Smooth muscle cell (in vitro differentiated cells): Measurements from ENCODE around the gene R3HDM2. TPM values are rescaled to one million over a fixed set of nuclear protein-coding genes. Genes with fewer than 3 reads are reported as not detected.

Experiments
- DNase-seq: peaks from one replicate; lab custom pipeline; 2025; ENCODE audit not compliant: unreplicated experiment; lab: John Stamatoyannopoulos, UW
- H2AFZ ChIP-seq: fragments of 200-600 bp; sonication (generic); 2 replicates; pipeline ENCODE4 v1.6.0; 2016; ENCODE audit warnings: antibody characterized with exemption, low read depth, mild to moderate bottlenecking
- H3F3A ChIP-seq: fragments of 200-600 bp; sonication (generic); 2 replicates; pipeline ENCODE4 v1.6.0; 2017; ENCODE audit warnings: antibody characterized with exemption, low read depth
- H3K27ac ChIP-seq: fragments of 200-600 bp; sonication (generic); 2 replicates; pipeline ENCODE4 v1.5.1; 2016; ENCODE audit warnings: low read depth, mild to moderate bottlenecking
- H3K27me3 ChIP-seq: fragments of 200-600 bp; sonication (generic); 2 replicates; pipeline ENCODE4 v1.6.1; 2016; ENCODE audit warnings: low read depth, mild to moderate bottlenecking
- H3K36me3 ChIP-seq: fragments of 200-600 bp; sonication (generic); 2 replicates; pipeline ENCODE4 v1.5.1; 2016; ENCODE audit warnings: low read depth
- H3K4me1 ChIP-seq: fragments of 200-600 bp; sonication (generic); 2 replicates; pipeline ENCODE4 v1.5.1; 2016; ENCODE audit warnings: low read depth
- H3K4me2 ChIP-seq: fragments of 200-600 bp; sonication (generic); 2 replicates; pipeline ENCODE4 v1.6.0; 2016; ENCODE audit warnings: mild to moderate bottlenecking
- H3K4me3 ChIP-seq: fragments of 200-600 bp; sonication (generic); 2 replicates; pipeline ENCODE4 v1.5.1; 2016; ENCODE audit warnings: mild to moderate bottlenecking
- H3K79me2 ChIP-seq: fragments of 200-600 bp; sonication (generic); 2 replicates; pipeline ENCODE4 v1.6.0; 2016; ENCODE audit warnings: low read depth, mild to moderate bottlenecking
- H3K9ac ChIP-seq: fragments of 200-600 bp; sonication (generic); 2 replicates; pipeline ENCODE4 v1.6.0; 2016; ENCODE audit warnings: low read depth
- H3K9me3 ChIP-seq: fragments of 200-600 bp; sonication (generic); replicated peaks from 2 replicates; pipeline ENCODE4 v1.5.1; 2016; ENCODE audit warnings: low read depth
- H4K20me1 ChIP-seq: fragments of 200-600 bp; sonication (generic); 2 replicates; pipeline ENCODE4 v1.6.0; 2016; ENCODE audit warnings: low read depth
- CTCF ChIP-seq: fragments of 200-600 bp; sonication (generic); IDR thresholded peaks from 2 replicates; pipeline ENCODE4 v1.5.1; 2017; ENCODE audit warnings: borderline replicate concordance, mild to moderate bottlenecking, antibody characterized with exemption; ENCODE audit not compliant: insufficient read depth, poor library complexity, severe bottlenecking
- WGBS: methylation state at CpG from one replicate; pipeline ENCODE4 v1.1.7; 2016; ENCODE audit warnings: low lambda C conversion rate; 5-methylcytosine and 5-hydroxymethylcytosine counted together
- polyA plus RNA-seq: library from polyadenylated mRNA; unstranded; fragments of >200 nt; fragmentation: Nextera tagmentation; extraction: Ambion mirVana; gene quantifications from 2 replicates; pipeline ENCODE4 v1.2.1, GENCODE V29; 2016
- total RNA-seq: library from RNA; depleted of rRNA; stranded (reverse); fragments of >200 nt; gene quantifications from 2 replicates; pipeline ENCODE4 v1.2.3, GENCODE V29; 2014

Gene R3HDM2
- total and polyA plus RNA-seq, 2 experiments from 2014 or later, result 12.2 to 16.0 TPM

GRCh38 chr12:57473886-57474285, 43.0 kb upstream of the R3HDM2 start:
- Histone ChIP-seq H3K9ac (no peak overlapping the region), H3K27me3 (peaks cover 63% of the 10 kb centered on the region), H3K4me1 (peaks cover 13% of the 10 kb centered on the region), H4K20me1 (no peaks in the 10 kb centered on the region), H3F3A (no peaks in the 10 kb centered on the region), H3K4me3 (no peak overlapping the region), H3K36me3 (no peaks in the 10 kb centered on the region), H3K79me2 (no peaks in the 10 kb centered on the region), H2AFZ (no peak overlapping the region), H3K9me3 (no peaks in the 10 kb centered on the region), H3K27ac (no peak overlapping the region), H3K4me2 (no peak overlapping the region)
- WGBS, result 89% methylated on average over 5 of the region's 5 CpGs
- TF ChIP-seq CTCF, result no peak
- no peak for DNase-seq

- H3K27me3 ChIP-seq, result peaks cover 63% of the 10 kb centered on the region
- peaks cover 13% of the 10 kb centered on the region for H3K4me1 ChIP-seq
- no peaks in the 10 kb centered on the region for H3K79me2 ChIP-seq
These were observed 42.5 kb upstream of the R3HDM2 start for GRCh38 chr12:57473392-57473791.

GRCh38 chr12:57472391-57472790, 41.5 kb upstream of the R3HDM2 start:
- H3K4me2 ChIP-seq, result no peak overlapping the region
- no peak overlapping the region for H2AFZ ChIP-seq
- peaks cover 62% of the 10 kb centered on the region for H3K27me3 ChIP-seq
- DNase-seq, result no peak
- no peaks in the 10 kb centered on the region for H4K20me1 ChIP-seq
- H3K4me1 ChIP-seq, result peaks cover 13% of the 10 kb centered on the region
- H3K4me3 ChIP-seq, result no peak overlapping the region
- no peak overlapping the region for H3K27ac ChIP-seq
- TF ChIP-seq CTCF, result no peak
- H3K9me3 ChIP-seq, result no peaks in the 10 kb centered on the region
- no peak overlapping the region for H3K9ac ChIP-seq
- no peaks in the 10 kb centered on the region for H3F3A ChIP-seq
- no peaks in the 10 kb centered on the region for H3K36me3 ChIP-seq
- WGBS, result 96% methylated on average over 3 of the region's 3 CpGs
- no peaks in the 10 kb centered on the region for H3K79me2 ChIP-seq

More at GRCh38 chr12:57473392-57473791, 42.5 kb upstream of the R3HDM2 start:
- Histone ChIP-seq H3K9me3 (no peaks in the 10 kb centered on the region), H3K27ac (no peak overlapping the region), H3K4me2 (no peak overlapping the region), H2AFZ (no peak overlapping the region), H4K20me1 (no peaks in the 10 kb centered on the region), H3K4me3 (no peak overlapping the region), H3F3A (no peaks in the 10 kb centered on the region), H3K9ac (no peak overlapping the region), H3K36me3 (no peaks in the 10 kb centered on the region)
- TF ChIP-seq CTCF, result no peak
- no peak for DNase-seq
- WGBS, result 86% methylated on average over 3 of the region's 3 CpGs

- Histone ChIP-seq H3K36me3 (no peaks in the 10 kb centered on the region), H3K27me3 (peaks cover 55% of the 10 kb centered on the region), H3K4me3 (no peak overlapping the region), H3K4me1 (peaks cover 13% of the 10 kb centered on the region), H3K79me2 (no peaks in the 10 kb centered on the region), H3K27ac (no peak overlapping the region), H4K20me1 (no peaks in the 10 kb centered on the region), H2AFZ (no peak overlapping the region), H3F3A (no peaks in the 10 kb centered on the region), H3K4me2 (no peak overlapping the region), H3K9me3 (no peaks in the 10 kb centered on the region), H3K9ac (no peak overlapping the region)
- no peak for TF ChIP-seq CTCF
- no peak for DNase-seq
- WGBS, result 100% methylated on average over 3 of the region's 3 CpGs
These were observed 40.8 kb upstream of the R3HDM2 start for GRCh38 chr12:57471661-57472060.
